Sigmoid colon (tissue), 7 donors: ENCODE measurements around the gene ROR1. TPM values are rescaled to one million over a fixed set of nuclear protein-coding genes. Genes with fewer than 3 reads are reported as not detected.

Experiments
- DNase-seq: peaks from one replicate; pipeline ENCODE4 v3.0.0-alpha.2; 2019
- H3K27ac ChIP-seq, 4 donors: fragments of 200-600 bp; sonication (generic); one replicate each; pipeline ENCODE4 v1.5.1; 2016 to 2019; ENCODE audit warnings: mild to moderate bottlenecking in 1 of 4
- H3K27me3 ChIP-seq, 3 donors: fragments of 200-600 bp; sonication (generic); one replicate each; pipeline ENCODE4 v1.5.1; 2019; ENCODE audit warnings: mild to moderate bottlenecking in 1 of 3
- H3K36me3 ChIP-seq, 4 donors: fragments of 200-600 bp; sonication (generic); one replicate each; pipeline ENCODE4 v1.5.1; 2016 to 2019
- H3K4me1 ChIP-seq, 4 donors: fragments of 200-600 bp; sonication (generic); one replicate each; pipeline ENCODE4 v1.5.1; 2017 to 2019
- H3K4me3 ChIP-seq, 4 donors: fragments of 200-600 bp; sonication (generic); one replicate each; pipeline ENCODE4 v1.5.1; 2017 to 2019; ENCODE audit warnings: mild to moderate bottlenecking in 2 of 4, moderate library complexity in 1 of 4
- H3K9me3 ChIP-seq, 4 donors: fragments of 200-600 bp in 3 of 4; sonication (generic) in 3 of 4; one replicate each; pipeline versions ENCODE4 v1.5.1 to v1.6.1; 2013 to 2019
- EP300 ChIP-seq, 4 donors: sonication (generic); formaldehyde crosslinking; IDR thresholded peaks; one replicate each; pipeline ENCODE4 v1.6.1; 2017; ENCODE audit warnings: antibody characterized with exemption in 4 of 4
- POLR2A ChIP-seq, 2 donors: fragments of 450-650 bp; IDR thresholded peaks; one replicate each; pipeline ENCODE4 v1.6.1; 2016; ENCODE audit warnings: antibody characterized with exemption in 2 of 2, mild to moderate bottlenecking in 2 of 2, moderate library complexity in 2 of 2
- POLR2AphosphoS5 ChIP-seq, 4 donors: sonication (generic); formaldehyde crosslinking; IDR thresholded peaks; one replicate each; pipeline ENCODE4 v1.6.1; 2017; ENCODE audit warnings: antibody characterized with exemption in 4 of 4
- WGBS, 2 donors: extraction: QIAGEN DNeasy Blood & Tissue Kit; methylation state at CpG; one replicate each; pipeline ENCODE4 v1.1.7; 2013; 5-methylcytosine and 5-hydroxymethylcytosine counted together
- intact Hi-C: fragments of 100-400 bp; cut with DNase I; formaldehyde crosslinking; loops from one replicate; pipeline ENCODE4 v1.15.1; 2023
- polyA plus RNA-seq, 3 donors: library from polyadenylated mRNA; stranded (reverse); fragments of 200-250 nt; gene quantifications; one replicate each; pipeline ENCODE4 v1.2.3, GENCODE V29; 2013
- total RNA-seq, 4 donors: library from RNA; depleted of rRNA; stranded (reverse); fragments of >200 nt; gene quantifications; one replicate each; pipeline ENCODE4 v1.1.0, GENCODE V29; 2016
- TF ChIP-seq, protein P1 (sequence below), 4 experiments: fragments of 450-650 bp in 3 of 4; fragments of 200-600 bp in 1 of 4; IDR thresholded peaks; one replicate each; pipeline ENCODE4 v1.5.1; 2016 to 2019; ENCODE audit warnings: antibody characterized with exemption in 4 of 4, mild to moderate bottlenecking in 3 of 4, moderate library complexity in 2 of 4
- donor health status: healthy with polysubstance abuse.
- donor health status: Bipolar disorder and iron deficiency.
- donor health status: healthy.

The ROR1 gene
- total and polyA plus RNA-seq, 7 donors = under 0.01 to 37.1 (median 27.3) TPM

DNA sequence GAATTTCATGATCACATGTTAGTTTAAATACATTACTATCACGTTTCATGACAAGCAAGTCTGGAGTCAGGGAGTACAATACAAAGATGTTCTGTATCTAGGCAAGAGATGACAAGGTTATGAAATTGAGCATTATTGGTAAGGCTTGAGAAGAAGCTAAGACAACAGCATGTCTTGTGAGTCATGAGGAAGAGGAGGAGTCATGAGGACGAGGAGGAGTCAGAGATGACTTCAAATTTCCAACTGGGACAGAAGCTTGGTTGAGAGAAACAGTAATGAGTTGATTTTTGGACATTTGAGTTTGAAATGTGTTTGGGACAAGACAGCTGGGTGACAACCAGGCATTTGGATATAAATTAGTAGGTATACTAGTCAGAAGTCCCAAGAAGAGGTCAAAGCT, 425.3 kb downstream of the ROR1 start:
- no peaks in the 10 kb centered on the region for H3K27me3 ChIP-seq
- intact Hi-C loops = no loop called here
- DNase-seq = no peak
- 41 to 58% methylated on average over 2 of the region's 2 CpGs for WGBS, 2 donors
- H3K4me3 ChIP-seq = no peak overlapping the region
- no peaks in the 10 kb centered on the region for H3K9me3 ChIP-seq
- H3K4me1 ChIP-seq = peaks cover 0 to 27% (median 6%) of the 10 kb centered on the region in 4 donors
- no peaks in the 10 kb centered on the region for H3K36me3 ChIP-seq
- no peak overlapping the region for H3K27ac ChIP-seq
- TF ChIP-seq POLR2A (IDR thresholded peaks at IDR 0.05) = no peak
- TF ChIP-seq EP300 (IDR thresholded peaks at IDR 0.05) = no peak
- TF ChIP-seq, protein P1, sequence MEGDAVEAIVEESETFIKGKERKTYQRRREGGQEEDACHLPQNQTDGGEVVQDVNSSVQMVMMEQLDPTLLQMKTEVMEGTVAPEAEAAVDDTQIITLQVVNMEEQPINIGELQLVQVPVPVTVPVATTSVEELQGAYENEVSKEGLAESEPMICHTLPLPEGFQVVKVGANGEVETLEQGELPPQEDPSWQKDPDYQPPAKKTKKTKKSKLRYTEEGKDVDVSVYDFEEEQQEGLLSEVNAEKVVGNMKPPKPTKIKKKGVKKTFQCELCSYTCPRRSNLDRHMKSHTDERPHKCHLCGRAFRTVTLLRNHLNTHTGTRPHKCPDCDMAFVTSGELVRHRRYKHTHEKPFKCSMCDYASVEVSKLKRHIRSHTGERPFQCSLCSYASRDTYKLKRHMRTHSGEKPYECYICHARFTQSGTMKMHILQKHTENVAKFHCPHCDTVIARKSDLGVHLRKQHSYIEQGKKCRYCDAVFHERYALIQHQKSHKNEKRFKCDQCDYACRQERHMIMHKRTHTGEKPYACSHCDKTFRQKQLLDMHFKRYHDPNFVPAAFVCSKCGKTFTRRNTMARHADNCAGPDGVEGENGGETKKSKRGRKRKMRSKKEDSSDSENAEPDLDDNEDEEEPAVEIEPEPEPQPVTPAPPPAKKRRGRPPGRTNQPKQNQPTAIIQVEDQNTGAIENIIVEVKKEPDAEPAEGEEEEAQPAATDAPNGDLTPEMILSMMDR (IDR thresholded peaks at IDR 0.05) = no peak
- no peak for TF ChIP-seq POLR2AphosphoS5 (IDR thresholded peaks at IDR 0.05)

- no peaks in the 10 kb centered on the region for H3K27me3 ChIP-seq
- intact Hi-C loops = no loop called here
- no peak for DNase-seq
- peaks cover 0 to 18% (median 6%) of the 10 kb centered on the region in 4 donors for H3K4me1 ChIP-seq
- no peaks in the 10 kb centered on the region for H3K9me3 ChIP-seq
- 39 to 47% methylated on average over 1 of the region's 1 CpG for WGBS, 2 donors
- H3K36me3 ChIP-seq = no peaks in the 10 kb centered on the region
- no peak for TF ChIP-seq POLR2AphosphoS5 (IDR thresholded peaks at IDR 0.05)
- TF ChIP-seq, protein P1 (IDR thresholded peaks at IDR 0.05) = no peak
- no peak for TF ChIP-seq POLR2A (IDR thresholded peaks at IDR 0.05)
- TF ChIP-seq EP300 (IDR thresholded peaks at IDR 0.05) = no peak
- H3K4me3 ChIP-seq = no peak overlapping the region
- H3K27ac ChIP-seq = no peak overlapping the region
These were observed 426.2 kb downstream of the ROR1 start for GRCh38 chr1:64200064-64200463.

DNA sequence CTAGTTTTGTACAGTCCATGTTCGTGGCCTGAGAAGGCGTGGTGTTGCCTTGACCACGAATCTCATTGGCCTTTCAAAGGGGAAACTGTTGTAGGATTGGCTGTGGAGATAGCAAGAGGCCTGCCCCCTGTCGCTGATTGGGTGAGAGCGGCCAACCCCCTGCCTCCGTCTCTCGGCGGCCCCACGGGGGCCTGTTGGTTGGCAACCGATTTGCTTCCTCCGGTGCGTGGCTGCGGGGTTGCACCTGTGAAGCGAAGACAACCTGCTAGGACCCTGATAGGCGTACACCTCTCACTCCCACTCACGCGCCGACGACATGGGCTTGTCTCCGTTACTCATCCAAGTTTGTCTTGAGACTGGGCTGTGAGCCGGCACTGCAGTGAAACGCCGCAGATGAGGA, 429.6 kb downstream of the ROR1 start, which contains the start of gene UBE2U:
UBE2U (plus strand) TSS at position 204 of the 400 bp plus-strand sequence. CDS start 428 bp downstream, outside the sequence.
- Histone ChIP-seq H3K4me3 (no peak within 1 kb of the TSS), H3K27me3 (peaks cover 0 to 4% (median 0%) of the 10 kb centered on the region in 3 donors), H3K4me1 (no peaks in the 10 kb centered on the region), H3K27ac (no peak within 1 kb of the TSS), H3K36me3 (no peaks in the 10 kb centered on the region), H3K9me3 (no peaks in the 10 kb centered on the region)
- intact Hi-C loops = no loop called here
- no peak for DNase-seq
- WGBS, 2 donors = 94 to 96% methylated on average over 23 of the region's 23 CpGs
- TF ChIP-seq, protein P1 (IDR thresholded peaks at IDR 0.05) = no peak
- TF ChIP-seq EP300 (IDR thresholded peaks at IDR 0.05) (no peak), POLR2AphosphoS5 (IDR thresholded peaks at IDR 0.05) (no peak), POLR2A (IDR thresholded peaks at IDR 0.05) (no peak)

- peaks cover 0 to 4% (median 0%) of the 10 kb centered on the region in 3 donors for H3K27me3 ChIP-seq
- 79% methylated on average over 2 of the region's 2 CpGs for WGBS, 2 donors
- no peak for DNase-seq
- no peaks in the 10 kb centered on the region for H3K4me1 ChIP-seq
- H3K4me3 ChIP-seq = no peak overlapping the region
- H3K27ac ChIP-seq = no peak overlapping the region
- no peaks in the 10 kb centered on the region for H3K36me3 ChIP-seq
- TF ChIP-seq POLR2AphosphoS5 (IDR thresholded peaks at IDR 0.05) = no peak
- TF ChIP-seq, protein P1 (IDR thresholded peaks at IDR 0.05) = no peak
- TF ChIP-seq EP300 (IDR thresholded peaks at IDR 0.05) = no peak
- TF ChIP-seq POLR2A (IDR thresholded peaks at IDR 0.05) = no peak
- intact Hi-C loops = no loop called here
- no peaks in the 10 kb centered on the region for H3K9me3 ChIP-seq
These were observed 435.4 kb downstream of the ROR1 start for GRCh38 chr1:64209221-64209620.

DNA sequence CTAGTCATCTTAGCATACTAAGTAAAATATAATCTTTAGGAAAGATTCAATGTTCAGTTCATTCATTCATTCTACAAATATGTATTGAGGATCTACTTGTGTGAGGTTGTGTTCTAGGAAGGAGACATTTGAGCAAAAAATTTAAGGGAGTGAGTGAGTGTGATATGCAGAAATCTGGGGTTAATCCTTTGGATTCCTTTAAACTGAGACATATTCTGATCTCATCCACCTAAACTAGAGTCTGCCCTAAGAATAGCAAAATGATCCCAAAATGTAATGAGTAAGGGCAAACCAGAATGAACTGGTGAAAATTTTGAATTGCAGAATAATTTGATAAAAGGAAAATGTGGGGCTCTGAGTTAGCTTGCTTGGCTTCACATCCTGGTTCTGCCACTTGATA, 438.2 kb downstream of the ROR1 start:
- no peak for DNase-seq
- H3K27ac ChIP-seq = no peak overlapping the region

More for the DNA sequence above, 438.2 kb downstream of the ROR1 start:
- Histone ChIP-seq H3K4me3 (no peak overlapping the region), H3K9me3 (no peaks in the 10 kb centered on the region), H3K4me1 (no peaks in the 10 kb centered on the region), H3K27me3 (no peaks in the 10 kb centered on the region), H3K36me3 (no peaks in the 10 kb centered on the region)
- TF ChIP-seq POLR2A (IDR thresholded peaks at IDR 0.05) (no peak), POLR2AphosphoS5 (IDR thresholded peaks at IDR 0.05) (no peak), EP300 (IDR thresholded peaks at IDR 0.05) (no peak)
- TF ChIP-seq, protein P1 (IDR thresholded peaks at IDR 0.05) = no peak
- intact Hi-C loops = no loop called here
